Measurements from ENCODE around the gene WDR74.

WDR74 gene

DNA sequence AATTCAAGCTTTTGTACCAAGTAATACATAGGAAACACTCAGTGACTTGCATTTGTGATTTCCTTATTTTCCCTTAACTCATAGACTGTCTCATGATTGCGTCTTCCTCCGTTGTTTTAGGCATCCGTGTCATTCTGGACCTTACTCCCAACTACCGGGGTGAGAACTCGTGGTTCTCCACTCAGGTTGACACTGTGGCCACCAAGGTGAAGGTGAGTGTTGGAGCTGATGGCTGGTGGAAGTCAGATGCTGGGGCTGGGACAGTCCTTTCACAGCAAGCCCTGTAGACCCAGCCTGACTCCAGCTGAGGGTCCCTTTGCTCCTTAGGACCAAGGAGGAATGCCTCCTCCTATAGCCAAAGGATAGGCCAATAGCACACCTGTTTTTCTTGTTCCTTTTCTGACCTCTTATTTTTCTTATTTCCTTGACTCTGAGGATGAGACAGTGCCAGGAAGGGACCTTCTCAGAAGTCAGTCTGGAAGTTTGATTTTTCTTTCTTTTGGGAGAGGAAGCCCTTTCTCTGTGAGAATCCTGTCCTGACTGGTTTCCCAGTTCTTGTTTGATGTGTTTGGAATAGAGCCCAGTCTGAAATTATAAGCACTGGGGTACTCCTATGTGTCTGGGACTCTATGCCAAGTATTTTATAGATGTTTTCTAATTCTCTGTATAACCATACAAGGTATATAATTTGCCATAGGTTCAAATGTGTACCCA lies 43.6 kb upstream of the WDR74 start:
- no peak for TF ChIP-seq CTCF (IDR thresholded peaks at IDR 0.05; ENCODE audit: insufficient read depth, low read length, poor library complexity, severe bottlenecking)

GRCh38 chr11:62882431-62882749 lies 43.0 kb upstream of the WDR74 start:
- DNase-seq (ENCODE audit: extremely low read depth, insufficient read length), result no peak
- Histone ChIP-seq H3K4me3 (replicated peaks; ENCODE audit: low read depth, low read length) (peak overlapping the region; percentile 70), H3K27me3 (replicated peaks; ENCODE audit: control insufficient read depth, insufficient read depth, low read length) (no peaks in the 10 kb centered on the region), H3K36me3 (ENCODE audit: control insufficient read depth, insufficient read depth, low read length) (peaks cover 32% of the 10 kb centered on the region)
- TF ChIP-seq CTCF (IDR thresholded peaks at IDR 0.05; ENCODE audit: insufficient read depth, low read length, poor library complexity, severe bottlenecking), result no peak

More for the DNA sequence above, 43.6 kb upstream of the WDR74 start:
- DNase-seq (ENCODE audit: extremely low read depth, insufficient read length), result no peak
- Histone ChIP-seq H3K4me3 (replicated peaks; ENCODE audit: low read depth, low read length) (peak overlapping the region; percentile 70), H3K36me3 (ENCODE audit: control insufficient read depth, insufficient read depth, low read length) (peaks cover 34% of the 10 kb centered on the region), H3K27me3 (replicated peaks; ENCODE audit: control insufficient read depth, insufficient read depth, low read length) (no peaks in the 10 kb centered on the region)

DNA sequence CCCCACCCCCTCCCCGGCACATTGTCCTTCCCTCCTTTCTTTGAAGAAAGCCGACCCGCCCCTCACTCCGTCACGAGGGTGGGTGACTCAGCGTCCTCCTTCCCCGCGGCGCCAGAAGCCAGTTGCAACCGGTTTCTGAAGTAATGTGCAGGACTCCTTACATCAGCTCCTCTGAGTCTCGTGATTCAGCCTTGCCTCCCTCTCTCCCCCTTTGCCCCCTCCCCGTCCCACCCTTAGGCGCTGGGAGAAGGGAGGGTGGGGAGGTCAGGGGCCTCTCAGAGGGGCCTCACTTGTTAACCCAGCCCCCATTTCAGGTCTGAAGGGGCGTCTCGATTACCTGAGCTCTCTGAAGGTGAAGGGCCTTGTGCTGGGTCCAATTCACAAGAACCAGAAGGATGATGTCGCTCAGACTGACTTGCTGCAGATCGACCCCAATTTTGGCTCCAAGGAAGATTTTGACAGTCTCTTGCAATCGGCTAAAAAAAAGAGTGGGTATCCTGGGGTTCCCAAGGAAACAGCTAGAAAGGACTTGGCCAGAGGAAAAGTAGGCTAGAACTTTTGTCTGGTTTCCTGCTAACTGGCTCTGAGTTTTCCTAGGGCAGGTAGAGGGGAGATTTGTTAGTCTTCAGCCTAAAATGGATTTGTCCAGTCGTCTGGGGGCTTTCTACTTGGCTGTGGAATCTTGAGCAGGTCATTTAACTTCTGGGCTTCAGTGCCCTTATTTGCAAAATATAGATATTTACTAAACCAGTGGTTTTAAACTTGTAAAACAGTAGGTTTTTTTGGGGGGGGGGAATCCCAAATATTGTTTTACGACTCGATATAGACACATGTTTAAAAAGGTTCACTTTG lies 42.4 kb upstream of the WDR74 start:
- peak overlapping the region; percentile 70 for H3K4me3 ChIP-seq (replicated peaks; ENCODE audit: low read depth, low read length)
- DNase-seq (ENCODE audit: extremely low read depth, insufficient read length), result no peak
- TF ChIP-seq CTCF (IDR thresholded peaks at IDR 0.05; ENCODE audit: insufficient read depth, low read length, poor library complexity, severe bottlenecking), result no peak
- no peaks in the 10 kb centered on the region for H3K27me3 ChIP-seq (replicated peaks; ENCODE audit: control insufficient read depth, insufficient read depth, low read length)
- H3K36me3 ChIP-seq (ENCODE audit: control insufficient read depth, insufficient read depth, low read length), result peaks cover 29% of the 10 kb centered on the region

- peak; percentile 92 for DNase-seq (ENCODE audit: extremely low read depth, insufficient read length)
- peak; percentile 90 for TF ChIP-seq CTCF (IDR thresholded peaks at IDR 0.05; ENCODE audit: insufficient read depth, low read length, poor library complexity, severe bottlenecking)
- Histone ChIP-seq H3K4me3 (replicated peaks; ENCODE audit: low read depth, low read length) (peak within 1 kb of the TSS; percentile 70), H3K27me3 (replicated peaks; ENCODE audit: control insufficient read depth, insufficient read depth, low read length) (no peaks in the 10 kb centered on the region), H3K36me3 (ENCODE audit: control insufficient read depth, insufficient read depth, low read length) (peaks cover 23% of the 10 kb centered on the region)
These were observed 41.6 kb upstream of the WDR74 start, which contains the start of gene SLC3A2 for GRCh38 chr11:62880803-62881578. Gene SLC3A2 (plus strand): TSS chr11:62880896. CDS start chr11:62881024, 128 bp downstream.

DNA sequence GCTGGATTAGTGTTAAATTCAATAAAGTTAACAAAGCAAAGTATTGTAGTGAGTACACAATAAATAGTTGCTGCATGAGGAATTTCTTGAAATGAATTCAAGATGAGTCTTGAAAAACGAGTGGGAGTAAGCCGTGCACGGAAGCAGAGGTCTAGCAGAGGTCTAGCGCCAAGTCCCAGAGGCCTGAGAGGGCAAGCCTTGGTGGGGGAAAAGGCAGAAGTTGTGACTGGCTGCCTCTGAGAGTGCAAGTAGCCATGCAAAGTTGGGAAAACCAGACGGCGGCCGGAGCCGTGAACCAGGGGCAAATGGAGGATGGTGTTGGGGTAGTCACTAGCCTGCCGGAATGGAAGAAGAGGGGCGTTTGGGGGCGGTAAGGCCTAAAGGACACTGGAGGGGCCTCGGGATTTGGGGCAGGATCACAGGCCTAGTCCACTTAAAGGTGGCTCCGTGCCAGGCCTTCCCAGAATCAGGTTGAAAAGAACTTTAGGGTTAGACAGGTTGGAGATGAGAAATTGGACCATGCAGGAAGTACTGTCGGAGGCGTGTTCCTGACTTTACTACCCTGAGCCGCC lies 40.9 kb upstream of the WDR74 start:
- Histone ChIP-seq H3K36me3 (ENCODE audit: control insufficient read depth, insufficient read depth, low read length) (peaks cover 18% of the 10 kb centered on the region), H3K27me3 (replicated peaks; ENCODE audit: control insufficient read depth, insufficient read depth, low read length) (no peaks in the 10 kb centered on the region), H3K4me3 (replicated peaks; ENCODE audit: low read depth, low read length) (peak overlapping the region; percentile 70)
- no peak for DNase-seq (ENCODE audit: extremely low read depth, insufficient read length)
- no peak for TF ChIP-seq CTCF (IDR thresholded peaks at IDR 0.05; ENCODE audit: insufficient read depth, low read length, poor library complexity, severe bottlenecking)
